NCI-H1417 treated with DMSO at 0.1 percent for 48 hours (cell line): ENCODE measurements around the gene GPR3.

Source experiments
- DNase-seq: peaks from one replicate; lab custom pipeline; 2025; lab: John Stamatoyannopoulos, UW

The GPR3 gene

GRCh38 chr1:27358928-27359313 lies 33.5 kb upstream of the GPR3 start:
- DNase-seq: no peak

GRCh38 chr1:27359822-27360158 lies 32.6 kb upstream of the GPR3 start:
- DNase-seq: no peak

- no peak for DNase-seq
These were observed 32.0 kb upstream of the GPR3 start for GRCh38 chr1:27360159-27361043.

- DNase-seq: no peak
These were observed 31.4 kb upstream of the GPR3 start for GRCh38 chr1:27361044-27361402.

GRCh38 chr1:27361553-27361952 lies 30.9 kb upstream of the GPR3 start:
- DNase-seq: no peak

- DNase-seq: no peak
These were observed 28.4 kb upstream of the GPR3 start for GRCh38 chr1:27363766-27364695.

- no peak for DNase-seq
These were observed 27.6 kb upstream of the GPR3 start for GRCh38 chr1:27364696-27365371.

- DNase-seq: no peak
These were observed 26.9 kb upstream of the GPR3 start for GRCh38 chr1:27365372-27366112.

- no peak for DNase-seq
These were observed 26.4 kb upstream of the GPR3 start for GRCh38 chr1:27366113-27366410.

- no peak for DNase-seq
These were observed 25.8 kb upstream of the GPR3 start, which contains the start of gene MAP3K6 for GRCh38 chr1:27366411-27367159. TSS of gene MAP3K6 (minus strand) at chr1:27366961. CDS start at chr1:27366597, 364 bp downstream.

GRCh38 chr1:27367160-27367650 lies 25.2 kb upstream of the GPR3 start:
- DNase-seq: no peak

- no peak for DNase-seq
These were observed 23.4 kb upstream of the GPR3 start for GRCh38 chr1:27368869-27369582.

GRCh38 chr1:27372022-27372807 lies 20.2 kb upstream of the GPR3 start:
- DNase-seq: no peak

- no peak for DNase-seq
These were observed 19.4 kb upstream of the GPR3 start for GRCh38 chr1:27372808-27373690.

- no peak for DNase-seq
These were observed 17.9 kb upstream of the GPR3 start, which contains the start of gene FCN3 for GRCh38 chr1:27374362-27375086. TSS of gene FCN3 (minus strand) at chr1:27374824. CDS start at chr1:27374818, 6 bp downstream.

GRCh38 chr1:27377760-27378495 lies 14.5 kb upstream of the GPR3 start:
- DNase-seq: no peak

- DNase-seq: no peak
These were observed 12.8 kb upstream of the GPR3 start for GRCh38 chr1:27379564-27380122.
